GM19324 (cell line): ENCODE results near the gene FSTL4.

ENCODE experiments used
- ATAC-seq: cut with Tn5 transposase; IDR thresholded peaks from one replicate; pipeline ENCODE4 v1.9.1; 2021; ENCODE audit warnings: mild to moderate bottlenecking, moderate library complexity; ENCODE audit not compliant: unreplicated experiment, low FRiP score

Gene FSTL4

GRCh38 chr5:133357758-133358157 lies 254.6 kb downstream of the FSTL4 start:
- ATAC-seq: no peak

- no peak for ATAC-seq
Measured at GRCh38 chr5:133356984-133357421, 255.3 kb downstream of the FSTL4 start.

GRCh38 chr5:133356396-133356983 lies 255.9 kb downstream of the FSTL4 start:
- ATAC-seq: no peak

GRCh38 chr5:133354323-133355185 lies 257.8 kb downstream of the FSTL4 start:
- no peak for ATAC-seq

- ATAC-seq: no peak
Measured at GRCh38 chr5:133353741-133354140, 258.6 kb downstream of the FSTL4 start.

GRCh38 chr5:133348406-133348805 lies 263.9 kb downstream of the FSTL4 start:
- ATAC-seq: no peak

- ATAC-seq: no peak
Measured at GRCh38 chr5:133347039-133347438, 265.3 kb downstream of the FSTL4 start.

- ATAC-seq: no peak
Measured at GRCh38 chr5:133344266-133344665, 268.1 kb downstream of the FSTL4 start.

- no peak for ATAC-seq
Measured at GRCh38 chr5:133343196-133343595, 269.1 kb downstream of the FSTL4 start.

- ATAC-seq: no peak
Measured at GRCh38 chr5:133341915-133342710, 270.2 kb downstream of the FSTL4 start.

GRCh38 chr5:133341296-133341695 lies 271.0 kb downstream of the FSTL4 start:
- ATAC-seq: no peak

GRCh38 chr5:133340822-133341221 lies 271.5 kb downstream of the FSTL4 start:
- no peak for ATAC-seq

GRCh38 chr5:133340002-133340755 lies 272.2 kb downstream of the FSTL4 start:
- ATAC-seq: no peak

- no peak for ATAC-seq
Measured at GRCh38 chr5:133338504-133339355, 273.6 kb downstream of the FSTL4 start.

- ATAC-seq: no peak
Measured at GRCh38 chr5:133337795-133338445, 274.4 kb downstream of the FSTL4 start.

GRCh38 chr5:133336969-133337410 lies 275.4 kb downstream of the FSTL4 start:
- ATAC-seq: no peak

- no peak for ATAC-seq
Measured at GRCh38 chr5:133336121-133336968, 276.0 kb downstream of the FSTL4 start.
